ENCODE measurements around the gene NREP. TPM values are rescaled to one million over a fixed set of nuclear protein-coding genes. Genes with fewer than 3 reads are reported as not detected.

Gene NREP
- total and polyA plus RNA-seq, 2 donors (not counting 1 experiment from before 2014, with no cell fraction given): 56.8 to 364 TPM

GRCh38 chr5:111784491-111785181 lies 27.6 kb upstream of the NREP start:
- Histone ChIP-seq H3K79me2 (ENCODE audit: control insufficient read depth, insufficient read depth, low read length) (no peaks in the 10 kb centered on the region), H3K27ac (ENCODE audit: insufficient read depth, low read length) (no peak overlapping the region), H3K9ac (ENCODE audit: insufficient read depth, low read length) (no peak overlapping the region), H3K4me1 (ENCODE audit: control insufficient read depth, extremely low read depth, insufficient read depth, low read length) (no peaks in the 10 kb centered on the region), H3K9me3 (ENCODE audit: control insufficient read depth, insufficient read depth, low read depth, low read length) (no peaks in the 10 kb centered on the region), H2AFZ (ENCODE audit: low read length) (no peak overlapping the region), H4K20me1 (ENCODE audit: control insufficient read depth, extremely low read depth, insufficient read depth, low read length) (no peaks in the 10 kb centered on the region), H3K27me3 (ENCODE audit: control insufficient read depth, insufficient read depth, low read length) (no peaks in the 10 kb centered on the region), H3K36me3 (ENCODE audit: control insufficient read depth, insufficient read depth, low read length) (no peaks in the 10 kb centered on the region), H3K4me3 (replicated peaks in 1 of 4; ENCODE audit: control extremely low read depth in 1 of 4, insufficient read depth in 1 of 4, low read depth in 3 of 4, low read length in 4 of 4) (no peak overlapping the region), H3K4me2 (ENCODE audit: extremely low read depth, insufficient read depth, low read length) (no peak overlapping the region)
- no peak for DNase-seq (ENCODE audit: low read depth in 2 of 2)
- no peak for TF ChIP-seq EZH2 (IDR thresholded peaks at IDR 0.05; ENCODE audit: low read length, missing control alignments)

- Histone ChIP-seq H3K4me3 (replicated peaks in 1 of 4; ENCODE audit: control extremely low read depth in 1 of 4, insufficient read depth in 1 of 4, low read depth in 3 of 4, low read length in 4 of 4) (no peak overlapping the region), H4K20me1 (ENCODE audit: control insufficient read depth, extremely low read depth, insufficient read depth, low read length) (no peaks in the 10 kb centered on the region), H3K4me1 (ENCODE audit: control insufficient read depth, extremely low read depth, insufficient read depth, low read length) (no peaks in the 10 kb centered on the region), H2AFZ (ENCODE audit: low read length) (no peak overlapping the region), H3K27ac (ENCODE audit: insufficient read depth, low read length) (no peak overlapping the region), H3K4me2 (ENCODE audit: extremely low read depth, insufficient read depth, low read length) (no peak overlapping the region), H3K9ac (ENCODE audit: insufficient read depth, low read length) (no peak overlapping the region), H3K79me2 (ENCODE audit: control insufficient read depth, insufficient read depth, low read length) (no peaks in the 10 kb centered on the region), H3K27me3 (ENCODE audit: control insufficient read depth, insufficient read depth, low read length) (no peaks in the 10 kb centered on the region), H3K9me3 (ENCODE audit: control insufficient read depth, insufficient read depth, low read depth, low read length) (no peaks in the 10 kb centered on the region), H3K36me3 (ENCODE audit: control insufficient read depth, insufficient read depth, low read length) (no peaks in the 10 kb centered on the region)
- DNase-seq (ENCODE audit: low read depth in 2 of 2): no peak
- TF ChIP-seq EZH2 (IDR thresholded peaks at IDR 0.05; ENCODE audit: low read length, missing control alignments) (no peak), CTCF (conservative IDR thresholded peaks at IDR 0.05 in 1 of 2, IDR thresholded peaks at IDR 0.05 in 1 of 2; ENCODE audit: low read depth in 1 of 2, low read length in 2 of 2) (no peak)
Measured at GRCh38 chr5:111783537-111783936, 26.5 kb upstream of the NREP start.

GRCh38 chr5:111782216-111782615 lies 25.2 kb upstream of the NREP start:
- no peaks in the 10 kb centered on the region for H4K20me1 ChIP-seq (ENCODE audit: control insufficient read depth, extremely low read depth, insufficient read depth, low read length)

More at GRCh38 chr5:111782216-111782615, 25.2 kb upstream of the NREP start:
- Histone ChIP-seq H3K4me2 (ENCODE audit: extremely low read depth, insufficient read depth, low read length) (no peak overlapping the region), H3K4me1 (ENCODE audit: control insufficient read depth, extremely low read depth, insufficient read depth, low read length) (no peaks in the 10 kb centered on the region), H2AFZ (ENCODE audit: low read length) (no peak overlapping the region), H3K9ac (ENCODE audit: insufficient read depth, low read length) (no peak overlapping the region), H3K9me3 (ENCODE audit: control insufficient read depth, insufficient read depth, low read depth, low read length) (no peaks in the 10 kb centered on the region), H3K27ac (ENCODE audit: insufficient read depth, low read length) (no peak overlapping the region), H3K79me2 (ENCODE audit: control insufficient read depth, insufficient read depth, low read length) (no peaks in the 10 kb centered on the region), H3K4me3 (replicated peaks in 1 of 4; ENCODE audit: control extremely low read depth in 1 of 4, insufficient read depth in 1 of 4, low read depth in 3 of 4, low read length in 4 of 4) (no peak overlapping the region), H3K36me3 (ENCODE audit: control insufficient read depth, insufficient read depth, low read length) (no peaks in the 10 kb centered on the region), H3K27me3 (ENCODE audit: control insufficient read depth, insufficient read depth, low read length) (no peaks in the 10 kb centered on the region)
- TF ChIP-seq CTCF (conservative IDR thresholded peaks at IDR 0.05 in 1 of 2, IDR thresholded peaks at IDR 0.05 in 1 of 2; ENCODE audit: low read depth in 1 of 2, low read length in 2 of 2) (no peak), EZH2 (IDR thresholded peaks at IDR 0.05; ENCODE audit: low read length, missing control alignments) (no peak)
- peak; percentile 38 to 73 for DNase-seq (ENCODE audit: low read depth in 2 of 2)
